HEK293 (cell line): ENCODE results near the gene DPYSL5.

Source experiments
- KLF16 ChIP-seq: fragments of 450-650 bp; formaldehyde crosslinking; IDR thresholded peaks from 2 replicates; pipeline ENCODE4 v1.5.1; 2017; ENCODE audit warnings: missing biosample characterization, missing genetic modification characterization
- RBAK ChIP-seq: fragments of 450-650 bp; formaldehyde crosslinking; IDR thresholded peaks from 2 replicates; pipeline ENCODE4 v1.5.1; 2016; ENCODE audit warnings: missing biosample characterization, missing genetic modification characterization
- ZBTB21 ChIP-seq: fragments of 450-650 bp; formaldehyde crosslinking; IDR thresholded peaks from 2 replicates; pipeline ENCODE4 v1.5.1; 2017; ENCODE audit warnings: missing biosample characterization, missing genetic modification characterization
- ZNF184 ChIP-seq: fragments of 450-650 bp; IDR thresholded peaks from 2 replicates; pipeline ENCODE4 v1.5.1; 2018; ENCODE audit warnings: missing biosample characterization, mild to moderate bottlenecking, missing genetic modification characterization
- ZNF23 ChIP-seq: fragments of 450-650 bp; formaldehyde crosslinking; IDR thresholded peaks from 2 replicates; pipeline ENCODE4 v1.5.1; 2016; ENCODE audit warnings: missing biosample characterization, missing genetic modification characterization, borderline replicate concordance
- ZNF274 ChIP-seq, 2 experiments: fragments of 200-500 bp in 1 of 2; fragments of 450-650 bp in 1 of 2; sonication (Bioruptor generic) in 1 of 2; formaldehyde crosslinking in 1 of 2; IDR thresholded peaks; 2 replicates each; pipeline versions ENCODE4 v1.5.1 to v1.6.1; 2014 to 2016; ENCODE audit warnings: borderline replicate concordance in 1 of 2, inconsistent platforms in 1 of 2, low read length in 1 of 2, missing biosample characterization in 1 of 2, missing genetic modification characterization in 1 of 2
- ZNF416 ChIP-seq: fragments of 450-650 bp; formaldehyde crosslinking; IDR thresholded peaks from 2 replicates; pipeline ENCODE4 v1.5.1; 2016; ENCODE audit warnings: missing biosample characterization, missing genetic modification characterization
- TF ChIP-seq, protein P1 (sequence below): fragments of 450-650 bp; formaldehyde crosslinking; IDR thresholded peaks from 2 replicates; pipeline ENCODE4 v1.5.1; 2016; ENCODE audit warnings: missing biosample characterization, missing genetic modification characterization
- TF ChIP-seq, protein P2 (sequence below): fragments of 450-650 bp; formaldehyde crosslinking; IDR thresholded peaks from 2 replicates; pipeline ENCODE4 v1.5.1; 2016; ENCODE audit warnings: missing biosample characterization, missing genetic modification characterization
- TF ChIP-seq, protein P3 (sequence below): fragments of 450-650 bp; formaldehyde crosslinking; IDR thresholded peaks from 2 replicates; pipeline ENCODE4 v1.5.1; 2017; ENCODE audit warnings: missing biosample characterization, mild to moderate bottlenecking, missing genetic modification characterization, moderate library complexity

DNA sequence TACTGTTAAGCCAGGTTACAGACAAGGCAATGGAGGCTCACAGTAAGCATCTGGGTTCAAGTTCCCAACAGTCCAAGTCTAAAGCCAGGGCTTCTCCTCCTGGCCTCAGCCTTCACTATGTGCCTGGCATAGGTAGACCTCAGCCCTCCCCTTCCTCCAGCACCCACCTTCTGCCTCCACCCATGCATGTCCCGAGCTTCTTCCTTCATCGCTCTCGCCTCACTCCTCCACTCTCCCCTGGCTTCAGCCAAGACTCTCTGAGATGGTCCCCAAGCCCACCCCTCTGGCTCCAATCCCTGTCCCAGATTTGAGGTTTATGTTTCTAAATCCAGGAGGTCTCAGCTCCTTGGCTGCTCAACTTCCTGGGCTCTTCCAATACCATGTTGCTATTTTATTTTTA lies 35.2 kb upstream of the DPYSL5 start:
- TF ChIP-seq, protein P1, sequence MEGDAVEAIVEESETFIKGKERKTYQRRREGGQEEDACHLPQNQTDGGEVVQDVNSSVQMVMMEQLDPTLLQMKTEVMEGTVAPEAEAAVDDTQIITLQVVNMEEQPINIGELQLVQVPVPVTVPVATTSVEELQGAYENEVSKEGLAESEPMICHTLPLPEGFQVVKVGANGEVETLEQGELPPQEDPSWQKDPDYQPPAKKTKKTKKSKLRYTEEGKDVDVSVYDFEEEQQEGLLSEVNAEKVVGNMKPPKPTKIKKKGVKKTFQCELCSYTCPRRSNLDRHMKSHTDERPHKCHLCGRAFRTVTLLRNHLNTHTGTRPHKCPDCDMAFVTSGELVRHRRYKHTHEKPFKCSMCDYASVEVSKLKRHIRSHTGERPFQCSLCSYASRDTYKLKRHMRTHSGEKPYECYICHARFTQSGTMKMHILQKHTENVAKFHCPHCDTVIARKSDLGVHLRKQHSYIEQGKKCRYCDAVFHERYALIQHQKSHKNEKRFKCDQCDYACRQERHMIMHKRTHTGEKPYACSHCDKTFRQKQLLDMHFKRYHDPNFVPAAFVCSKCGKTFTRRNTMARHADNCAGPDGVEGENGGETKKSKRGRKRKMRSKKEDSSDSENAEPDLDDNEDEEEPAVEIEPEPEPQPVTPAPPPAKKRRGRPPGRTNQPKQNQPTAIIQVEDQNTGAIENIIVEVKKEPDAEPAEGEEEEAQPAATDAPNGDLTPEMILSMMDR (tag by site-specific recombination) = no peak
- TF ChIP-seq ZBTB21 (tag by site-specific recombination) (no peak), ZNF23 (tag by site-specific recombination) (no peak), ZNF274 (IDR thresholded peaks at IDR 0.05; ENCODE audit: low read length) (no peak), ZNF274 (tag by site-specific recombination; IDR thresholded peaks at IDR 0.05; ENCODE audit: borderline replicate concordance) (no peak), ZNF416 (tag by site-specific recombination) (no peak), KLF16 (tag by site-specific recombination) (no peak), ZNF184 (tag by site-specific recombination) (no peak), RBAK (tag by site-specific recombination) (no peak)
- TF ChIP-seq, protein P2, sequence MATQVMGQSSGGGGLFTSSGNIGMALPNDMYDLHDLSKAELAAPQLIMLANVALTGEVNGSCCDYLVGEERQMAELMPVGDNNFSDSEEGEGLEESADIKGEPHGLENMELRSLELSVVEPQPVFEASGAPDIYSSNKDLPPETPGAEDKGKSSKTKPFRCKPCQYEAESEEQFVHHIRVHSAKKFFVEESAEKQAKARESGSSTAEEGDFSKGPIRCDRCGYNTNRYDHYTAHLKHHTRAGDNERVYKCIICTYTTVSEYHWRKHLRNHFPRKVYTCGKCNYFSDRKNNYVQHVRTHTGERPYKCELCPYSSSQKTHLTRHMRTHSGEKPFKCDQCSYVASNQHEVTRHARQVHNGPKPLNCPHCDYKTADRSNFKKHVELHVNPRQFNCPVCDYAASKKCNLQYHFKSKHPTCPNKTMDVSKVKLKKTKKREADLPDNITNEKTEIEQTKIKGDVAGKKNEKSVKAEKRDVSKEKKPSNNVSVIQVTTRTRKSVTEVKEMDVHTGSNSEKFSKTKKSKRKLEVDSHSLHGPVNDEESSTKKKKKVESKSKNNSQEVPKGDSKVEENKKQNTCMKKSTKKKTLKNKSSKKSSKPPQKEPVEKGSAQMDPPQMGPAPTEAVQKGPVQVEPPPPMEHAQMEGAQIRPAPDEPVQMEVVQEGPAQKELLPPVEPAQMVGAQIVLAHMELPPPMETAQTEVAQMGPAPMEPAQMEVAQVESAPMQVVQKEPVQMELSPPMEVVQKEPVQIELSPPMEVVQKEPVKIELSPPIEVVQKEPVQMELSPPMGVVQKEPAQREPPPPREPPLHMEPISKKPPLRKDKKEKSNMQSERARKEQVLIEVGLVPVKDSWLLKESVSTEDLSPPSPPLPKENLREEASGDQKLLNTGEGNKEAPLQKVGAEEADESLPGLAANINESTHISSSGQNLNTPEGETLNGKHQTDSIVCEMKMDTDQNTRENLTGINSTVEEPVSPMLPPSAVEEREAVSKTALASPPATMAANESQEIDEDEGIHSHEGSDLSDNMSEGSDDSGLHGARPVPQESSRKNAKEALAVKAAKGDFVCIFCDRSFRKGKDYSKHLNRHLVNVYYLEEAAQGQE = no peak
- TF ChIP-seq, protein P3, sequence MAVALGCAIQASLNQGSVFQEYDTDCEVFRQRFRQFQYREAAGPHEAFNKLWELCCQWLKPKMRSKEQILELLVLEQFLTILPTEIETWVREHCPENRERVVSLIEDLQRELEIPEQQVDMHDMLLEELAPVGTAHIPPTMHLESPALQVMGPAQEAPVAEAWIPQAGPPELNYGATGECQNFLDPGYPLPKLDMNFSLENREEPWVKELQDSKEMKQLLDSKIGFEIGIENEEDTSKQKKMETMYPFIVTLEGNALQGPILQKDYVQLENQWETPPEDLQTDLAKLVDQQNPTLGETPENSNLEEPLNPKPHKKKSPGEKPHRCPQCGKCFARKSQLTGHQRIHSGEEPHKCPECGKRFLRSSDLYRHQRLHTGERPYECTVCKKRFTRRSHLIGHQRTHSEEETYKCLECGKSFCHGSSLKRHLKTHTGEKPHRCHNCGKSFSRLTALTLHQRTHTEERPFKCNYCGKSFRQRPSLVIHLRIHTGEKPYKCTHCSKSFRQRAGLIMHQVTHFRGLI = no peak
